Glutamatergic neuron (in vitro differentiated cells): ENCODE measurements around the gene ZNF23. TPM values are rescaled to one million over a fixed set of nuclear protein-coding genes. Genes with fewer than 3 reads are reported as not detected.
A peak's percentile ranks its signal among the peaks of the same experiment; 100 is the strongest.

Experiments used
- DNase-seq: peaks from one replicate; pipeline ENCODE4 v3.0.0; 2022
- H3K27ac Mint-ChIP-seq: one replicate; pipeline ENCODE4 v1.8.0; 2020; ENCODE audit warnings: mild to moderate bottlenecking, mixed read lengths, inconsistent platforms; ENCODE audit not compliant: unreplicated experiment
- H3K27me3 Mint-ChIP-seq: one replicate; pipeline ENCODE4 v1.8.0; 2020; ENCODE audit warnings: mild to moderate bottlenecking, moderate library complexity, mixed read lengths, inconsistent platforms; ENCODE audit not compliant: unreplicated experiment
- H3K36me3 Mint-ChIP-seq: one replicate; pipeline ENCODE4 v1.8.0; 2020; ENCODE audit warnings: mild to moderate bottlenecking, mixed read lengths, inconsistent platforms; ENCODE audit not compliant: unreplicated experiment
- H3K4me1 Mint-ChIP-seq: one replicate; pipeline ENCODE4 v1.8.0; 2020; ENCODE audit warnings: mild to moderate bottlenecking, low read depth, mixed read lengths, inconsistent platforms; ENCODE audit not compliant: unreplicated experiment
- H3K4me3 Mint-ChIP-seq: one replicate; pipeline ENCODE4 v1.8.0; 2020; ENCODE audit warnings: mild to moderate bottlenecking, mixed read lengths, inconsistent platforms; ENCODE audit not compliant: unreplicated experiment
- H3K9me3 Mint-ChIP-seq: one replicate; pipeline ENCODE4 v1.8.0; 2020; ENCODE audit warnings: mild to moderate bottlenecking, moderate library complexity, mixed read lengths, inconsistent platforms; ENCODE audit not compliant: unreplicated experiment
- total RNA-seq: library from RNA; stranded (reverse); fragmentation: NEBNext Ultra II Directional; extraction: Animal tissue kit (Norgen Biotek cat#: 25700); gene quantifications from one replicate; pipeline ENCODE4 v1.2.1, GENCODE V29; 2021; ENCODE audit not compliant: unreplicated experiment
- TF ChIP-seq, protein P1 (sequence below): fragments of 200-600 bp; sonication (generic); IDR thresholded peaks from one replicate; pipeline ENCODE4 v1.5.0; 2021; ENCODE audit not compliant: partially characterized antibody, unreplicated experiment

The ZNF23 gene
- total RNA-seq, 1 donor from 2014 or later: 17.3 TPM

DNA sequence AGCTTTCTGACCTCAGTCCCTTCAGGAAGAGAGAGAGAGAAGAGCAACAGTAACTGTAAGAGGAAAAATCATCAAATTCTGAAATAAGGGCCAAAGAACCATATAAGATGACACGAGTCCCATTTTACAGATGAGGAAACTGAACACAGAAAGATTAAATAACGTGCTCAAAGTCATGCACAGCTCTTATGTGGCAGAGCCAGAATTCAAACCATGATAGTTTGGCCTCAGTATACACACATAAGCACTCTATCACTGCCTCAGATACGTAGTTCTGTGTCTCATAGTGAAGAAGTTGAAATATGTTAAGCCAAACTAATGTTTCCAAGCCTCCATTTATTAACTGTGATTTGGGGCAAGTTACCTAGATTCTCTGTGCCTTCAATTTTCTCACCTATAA, 29.0 kb upstream of the ZNF23 start:
- H3K36me3 Mint-ChIP-seq: no peaks in the 10 kb centered on the region
- H3K9me3 Mint-ChIP-seq: peaks cover 2% of the 10 kb centered on the region
- H3K4me3 Mint-ChIP-seq: no peak overlapping the region
- H3K4me1 Mint-ChIP-seq: no peaks in the 10 kb centered on the region
- no peak for DNase-seq
- H3K27ac Mint-ChIP-seq: no peak overlapping the region
- TF ChIP-seq, protein P1, sequence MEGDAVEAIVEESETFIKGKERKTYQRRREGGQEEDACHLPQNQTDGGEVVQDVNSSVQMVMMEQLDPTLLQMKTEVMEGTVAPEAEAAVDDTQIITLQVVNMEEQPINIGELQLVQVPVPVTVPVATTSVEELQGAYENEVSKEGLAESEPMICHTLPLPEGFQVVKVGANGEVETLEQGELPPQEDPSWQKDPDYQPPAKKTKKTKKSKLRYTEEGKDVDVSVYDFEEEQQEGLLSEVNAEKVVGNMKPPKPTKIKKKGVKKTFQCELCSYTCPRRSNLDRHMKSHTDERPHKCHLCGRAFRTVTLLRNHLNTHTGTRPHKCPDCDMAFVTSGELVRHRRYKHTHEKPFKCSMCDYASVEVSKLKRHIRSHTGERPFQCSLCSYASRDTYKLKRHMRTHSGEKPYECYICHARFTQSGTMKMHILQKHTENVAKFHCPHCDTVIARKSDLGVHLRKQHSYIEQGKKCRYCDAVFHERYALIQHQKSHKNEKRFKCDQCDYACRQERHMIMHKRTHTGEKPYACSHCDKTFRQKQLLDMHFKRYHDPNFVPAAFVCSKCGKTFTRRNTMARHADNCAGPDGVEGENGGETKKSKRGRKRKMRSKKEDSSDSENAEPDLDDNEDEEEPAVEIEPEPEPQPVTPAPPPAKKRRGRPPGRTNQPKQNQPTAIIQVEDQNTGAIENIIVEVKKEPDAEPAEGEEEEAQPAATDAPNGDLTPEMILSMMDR: no peak
- peaks cover 2% of the 10 kb centered on the region for H3K27me3 Mint-ChIP-seq

DNA sequence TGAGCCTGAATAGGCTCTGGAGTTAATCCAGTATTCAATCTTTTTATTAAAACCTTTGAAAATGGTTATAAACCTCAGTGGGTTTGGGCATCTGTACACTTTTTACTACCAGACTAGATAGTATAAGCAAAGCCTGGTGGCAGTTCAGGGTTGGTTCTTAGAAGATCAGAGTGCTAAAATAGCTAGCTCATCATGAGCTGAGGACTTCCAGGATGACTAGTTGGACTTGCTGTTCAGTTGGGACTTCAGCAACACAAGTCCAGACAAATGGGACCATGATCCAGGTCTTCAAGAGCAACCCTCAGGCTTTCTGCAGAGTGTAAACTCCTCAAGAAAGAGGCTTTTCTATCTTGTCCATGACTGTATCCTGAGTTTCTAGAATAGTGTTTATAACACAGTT, 28.3 kb upstream of the ZNF23 start:
- DNase-seq: no peak
- no peak overlapping the region for H3K4me3 Mint-ChIP-seq
- no peaks in the 10 kb centered on the region for H3K36me3 Mint-ChIP-seq
- H3K27ac Mint-ChIP-seq: no peak overlapping the region
- TF ChIP-seq, protein P1: no peak
- peaks cover 2% of the 10 kb centered on the region for H3K9me3 Mint-ChIP-seq
- H3K27me3 Mint-ChIP-seq: peaks cover 2% of the 10 kb centered on the region
- no peaks in the 10 kb centered on the region for H3K4me1 Mint-ChIP-seq

GRCh38 chr16:71489122-71489521, 27.1 kb upstream of the ZNF23 start, which contains the start of gene ZNF19:
Gene ZNF19 (minus strand): TSS chr16:71489324. CDS start chr16:71482114, 7,210 bp downstream.
- Mint-ChIP-seq H3K27me3 (peaks cover 2% of the 10 kb centered on the region), H3K4me1 (no peaks in the 10 kb centered on the region), H3K4me3 (no peak within 1 kb of the TSS), H3K36me3 (no peaks in the 10 kb centered on the region), H3K9me3 (peaks cover 2% of the 10 kb centered on the region), H3K27ac (no peak within 1 kb of the TSS)
- TF ChIP-seq, protein P1: no peak
- no peak for DNase-seq

- Mint-ChIP-seq H3K4me1 (peaks cover 4% of the 10 kb centered on the region), H3K27ac (peak overlapping the region; percentile 64), H3K4me3 (peak overlapping the region; percentile 92), H3K27me3 (peaks cover 2% of the 10 kb centered on the region), H3K9me3 (peaks cover 4% of the 10 kb centered on the region), H3K36me3 (no peaks in the 10 kb centered on the region)
- peak; percentile 76 for DNase-seq
- TF ChIP-seq, protein P1: no peak
These were observed 22.2 kb upstream of the ZNF23 start for GRCh38 chr16:71484006-71484893.

GRCh38 chr16:71482569-71482968, 20.5 kb upstream of the ZNF23 start:
- TF ChIP-seq, protein P1: no peak
- Mint-ChIP-seq H3K27me3 (peaks cover 3% of the 10 kb centered on the region), H3K9me3 (peaks cover 4% of the 10 kb centered on the region), H3K27ac (no peak overlapping the region), H3K4me3 (no peak overlapping the region), H3K36me3 (no peaks in the 10 kb centered on the region), H3K4me1 (peaks cover 4% of the 10 kb centered on the region)
- no peak for DNase-seq
